Naive thymus-derived CD8-positive, alpha-beta T cell (primary cell): ENCODE measurements around the gene INMT. TPM values are rescaled to one million over a fixed set of nuclear protein-coding genes. Genes with fewer than 3 reads are reported as not detected.
A peak's percentile ranks its signal among the peaks of the same experiment; 100 is the strongest.

ENCODE experiments used
- ATAC-seq, 2 donors: fragments of 150-1000 bp; cut with Tn5 transposase in 1 of 2; sonication (Bioruptor Pico), chemical (Tn5 transposase) in 1 of 2; 1 replicate in 1 of 2; 2 replicates in 1 of 2; pipeline ENCODE4 v1.10.0; 2021; ENCODE audit warnings: mild to moderate bottlenecking in 2 of 2, moderate library complexity in 2 of 2
- POLR2A ChIA-PET: fragments of 350-600 bp; sonication (Branson Sonifier 250); formaldehyde crosslinking; loops from one replicate; lab custom pipeline; 2021; ENCODE audit warnings: antibody characterized with exemption; lab: Charles Lee
- DNase-seq, 10 donors: peaks; one replicate each; pipeline versions ENCODE4 v3.0.0 to v3.0.0-alpha.2; 2020 to 2022
- H3K27ac Mint-ChIP-seq, 10 donors: one replicate each; pipeline ENCODE4 v1.8.0; 2020 to 2022; ENCODE audit warnings: mild to moderate bottlenecking in 10 of 10, mixed read lengths in 10 of 10, moderate library complexity in 4 of 10, inconsistent platforms in 1 of 10
- H3K27me3 Mint-ChIP-seq, 5 donors: one replicate each; pipeline ENCODE4 v1.8.0; 2021 to 2022; ENCODE audit warnings: mixed read lengths in 5 of 5
- H3K36me3 Mint-ChIP-seq, 3 donors: one replicate each; pipeline ENCODE4 v1.8.0; 2020 to 2022; ENCODE audit warnings: mixed read lengths in 3 of 3, mild to moderate bottlenecking in 2 of 3, inconsistent platforms in 1 of 3
- H3K4me1 Mint-ChIP-seq, 4 donors: one replicate each; pipeline ENCODE4 v1.8.0; 2021 to 2022; ENCODE audit warnings: mixed read lengths in 4 of 4
- H3K4me3 Mint-ChIP-seq, 10 donors: one replicate each; pipeline ENCODE4 v1.8.0; 2020 to 2022; ENCODE audit warnings: mild to moderate bottlenecking in 10 of 10, mixed read lengths in 10 of 10, moderate library complexity in 6 of 10, inconsistent platforms in 1 of 10
- H3K9me3 Mint-ChIP-seq, 9 donors: one replicate each; pipeline ENCODE4 v1.8.0; 2020 to 2022; ENCODE audit warnings: mixed read lengths in 9 of 9, mild to moderate bottlenecking in 3 of 9, inconsistent platforms in 1 of 9, moderate library complexity in 1 of 9
- polyA plus RNA-seq, 3 donors: library from polyadenylated mRNA; unstranded; fragments of 300-500 nt; fragmentation: Illumina TruSeq; gene quantifications; one replicate each; pipeline ENCODE4 v1.2.3, GENCODE V29; 2021
- total RNA-seq, 8 experiments: library from RNA in 2 of 8; stranded (reverse) in 2 of 8; gene quantifications; one replicate each; pipeline ENCODE4 v1.2.3 and lab custom pipeline; 2021 to 2026

INMT gene
- total and polyA plus RNA-seq, 5 experiments from 2014 or later, result 0.52 to 0.77 TPM; not detected in 3

DNA sequence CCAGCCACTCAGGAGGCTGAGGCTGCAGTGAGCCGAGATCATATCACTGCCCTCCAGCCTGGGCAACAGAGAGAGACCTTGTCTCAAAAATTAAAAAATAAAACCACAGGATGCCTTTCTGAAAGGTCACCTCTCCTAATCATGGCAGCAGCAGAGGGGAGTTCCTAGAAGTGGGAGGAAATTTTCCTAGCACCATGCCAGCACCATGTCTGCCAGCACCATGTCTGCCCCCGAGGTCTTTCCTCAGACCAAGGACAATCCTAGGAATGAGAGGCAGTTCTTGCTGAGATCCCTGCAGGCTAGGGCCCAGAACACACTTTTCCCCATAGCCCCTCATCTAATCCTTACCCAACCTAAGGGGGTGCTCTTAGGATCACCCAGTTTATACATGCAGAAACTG is 22.3 kb upstream of the INMT start:
- Mint-ChIP-seq H3K27me3 (no peaks in the 10 kb centered on the region), H3K36me3 (peaks cover 0 to 2% (median 0%) of the 10 kb centered on the region in 3 donors), H3K9me3 (no peaks in the 10 kb centered on the region), H3K4me1 (peaks cover 44 to 95% (median 77%) of the 10 kb centered on the region in 4 donors), H3K27ac (peak overlapping the region in 7 of 10 donors; percentile 15 to 96 (median 59)), H3K4me3 (peak overlapping the region in 1 of 10 donors; percentile 88)
- DNase-seq (no peak), ATAC-seq (no peak)
- POLR2A ChIA-PET, result interaction anchor here (7.7 kb wide), 1 partner anchor 9 kb away, joined by 199 read pairs; no protein-coding TSS in a partner anchor

- POLR2A ChIA-PET, result interaction anchor here (7.7 kb wide), 1 partner anchor 8 kb away, joined by 199 read pairs; no protein-coding TSS in a partner anchor
- Mint-ChIP-seq H3K4me1 (peaks cover 42 to 95% (median 78%) of the 10 kb centered on the region in 4 donors), H3K4me3 (peak overlapping the region in 1 of 10 donors; percentile 20), H3K27me3 (no peaks in the 10 kb centered on the region), H3K36me3 (no peaks in the 10 kb centered on the region), H3K9me3 (no peaks in the 10 kb centered on the region), H3K27ac (peak overlapping the region in 6 of 10 donors; percentile 15 to 88 (median 62))
- DNase-seq (no peak), ATAC-seq (no peak)
These were observed 21.8 kb upstream of the INMT start for GRCh38 chr7:30730097-30730496.

- H3K27ac Mint-ChIP-seq, result peak overlapping the region in 6 of 10 donors; percentile 9 to 91 (median 59)
- no peak for ATAC-seq
- POLR2A ChIA-PET, result interaction anchor here (7.7 kb wide), 1 partner anchor 7 kb away, joined by 199 read pairs; no protein-coding TSS in a partner anchor
- no peaks in the 10 kb centered on the region for H3K27me3 Mint-ChIP-seq
- H3K4me1 Mint-ChIP-seq, result peaks cover 37 to 90% (median 72%) of the 10 kb centered on the region in 4 donors
- H3K4me3 Mint-ChIP-seq, result peak overlapping the region in 3 of 10 donors; percentile 28 to 64 (median 47)
- no peaks in the 10 kb centered on the region for H3K36me3 Mint-ChIP-seq
- no peaks in the 10 kb centered on the region for H3K9me3 Mint-ChIP-seq
- DNase-seq, result no peak
These were observed 20.9 kb upstream of the INMT start for GRCh38 chr7:30730996-30731395.

DNA sequence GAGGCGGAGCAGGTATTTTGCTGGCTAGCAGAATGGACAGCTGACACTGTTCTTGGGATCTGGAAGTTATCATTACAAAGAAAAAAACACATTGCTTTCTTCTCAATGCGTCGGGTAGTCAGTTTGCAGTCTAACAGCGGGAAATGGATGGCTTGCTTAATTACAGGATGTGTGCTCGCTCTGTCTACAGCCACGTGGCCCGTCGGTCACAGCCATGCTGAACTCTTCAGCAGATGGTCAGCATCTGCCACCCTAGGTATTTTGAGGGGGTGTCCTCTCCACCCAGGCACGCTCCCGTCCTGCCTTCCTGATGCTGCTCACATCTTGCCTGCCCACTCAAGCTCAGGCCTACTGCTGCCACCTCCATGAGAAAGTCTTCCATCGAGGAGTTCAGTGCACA is 20.4 kb upstream of the INMT start:
- no peaks in the 10 kb centered on the region for H3K9me3 Mint-ChIP-seq
- no peaks in the 10 kb centered on the region for H3K36me3 Mint-ChIP-seq
- peak overlapping the region in 9 of 10 donors; percentile 9 to 91 (median 53) for H3K27ac Mint-ChIP-seq
- H3K4me1 Mint-ChIP-seq, result peaks cover 34 to 84% (median 67%) of the 10 kb centered on the region in 4 donors
- POLR2A ChIA-PET, result interaction anchor here (7.7 kb wide), 1 partner anchor 7 kb away, joined by 199 read pairs; no protein-coding TSS in a partner anchor
- H3K27me3 Mint-ChIP-seq, result no peaks in the 10 kb centered on the region
- ATAC-seq, result no peak
- no peak for DNase-seq
- H3K4me3 Mint-ChIP-seq, result peak overlapping the region in 5 of 10 donors; percentile 11 to 64 (median 28)

DNA sequence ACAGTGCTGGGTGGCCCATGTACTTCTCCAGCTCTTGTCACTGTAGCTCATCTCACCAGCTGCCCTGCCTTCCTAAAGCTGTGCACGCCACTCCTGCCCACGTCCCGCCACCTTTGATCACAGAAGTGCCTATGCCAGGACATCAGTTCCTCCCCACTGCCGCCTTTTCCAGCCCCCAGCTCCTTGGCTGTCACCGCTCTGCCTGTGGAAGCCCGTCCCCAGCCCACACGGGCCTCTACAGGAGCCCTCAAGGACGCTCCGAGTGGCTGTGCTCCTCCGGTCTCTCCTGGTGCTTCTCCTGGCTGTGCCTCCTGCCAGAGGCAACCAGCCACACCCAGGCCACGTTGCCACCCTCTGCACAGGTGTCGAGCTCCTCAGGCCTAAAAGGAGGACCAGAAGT is 19.3 kb upstream of the INMT start:
- peak overlapping the region in 5 of 10 donors; percentile 25 to 49 (median 30) for H3K4me3 Mint-ChIP-seq
- POLR2A ChIA-PET, result no interaction called here
- no peaks in the 10 kb centered on the region for H3K9me3 Mint-ChIP-seq
- H3K4me1 Mint-ChIP-seq, result peaks cover 34 to 83% (median 64%) of the 10 kb centered on the region in 4 donors
- ATAC-seq, result no peak
- no peak for DNase-seq
- H3K27me3 Mint-ChIP-seq, result no peaks in the 10 kb centered on the region
- peak overlapping the region in 3 of 10 donors; percentile 19 to 91 (median 48) for H3K27ac Mint-ChIP-seq
- no peaks in the 10 kb centered on the region for H3K36me3 Mint-ChIP-seq

- POLR2A ChIA-PET, result no interaction called here
- Mint-ChIP-seq H3K27ac (peak overlapping the region in 2 of 10 donors; percentile 19 to 91), H3K9me3 (no peaks in the 10 kb centered on the region), H3K36me3 (no peaks in the 10 kb centered on the region), H3K27me3 (no peaks in the 10 kb centered on the region), H3K4me1 (peaks cover 35 to 83% (median 64%) of the 10 kb centered on the region in 4 donors), H3K4me3 (peak overlapping the region in 1 of 10 donors; percentile 25)
- DNase-seq (no peak), ATAC-seq (no peak)
These were observed 18.7 kb upstream of the INMT start for GRCh38 chr7:30733216-30733615.

GRCh38 chr7:30733691-30734090 is 18.2 kb upstream of the INMT start:
- Mint-ChIP-seq H3K27me3 (no peaks in the 10 kb centered on the region), H3K27ac (peak overlapping the region in 4 of 10 donors; percentile 12 to 91 (median 52)), H3K4me3 (no peak overlapping the region), H3K4me1 (peaks cover 36 to 83% (median 64%) of the 10 kb centered on the region in 4 donors), H3K36me3 (no peaks in the 10 kb centered on the region), H3K9me3 (no peaks in the 10 kb centered on the region)
- POLR2A ChIA-PET, result interaction anchor here (1.8 to 9.6 kb wide), 2 partner anchors 6 to 51 kb away, joined by 4 to 199 read pairs; partner anchors contain the start of gene CRHR2
- no peak for ATAC-seq
- no peak for DNase-seq

- POLR2A ChIA-PET, result interaction anchor here (1.8 to 9.6 kb wide), 2 partner anchors 7 to 52 kb away, joined by 4 to 199 read pairs; partner anchors contain the start of gene CRHR2
- no peaks in the 10 kb centered on the region for H3K36me3 Mint-ChIP-seq
- H3K4me1 Mint-ChIP-seq, result peaks cover 32 to 81% (median 64%) of the 10 kb centered on the region in 4 donors
- H3K27ac Mint-ChIP-seq, result peak overlapping the region in 9 of 10 donors; percentile 2 to 91 (median 66)
- no peak for DNase-seq
- H3K27me3 Mint-ChIP-seq, result no peaks in the 10 kb centered on the region
- H3K4me3 Mint-ChIP-seq, result peak overlapping the region in 2 of 10 donors; percentile 1 to 4
- ATAC-seq, result no peak
- no peaks in the 10 kb centered on the region for H3K9me3 Mint-ChIP-seq
These were observed 17.4 kb upstream of the INMT start for GRCh38 chr7:30734497-30734896.

- Mint-ChIP-seq H3K27ac (peak overlapping the region in 3 of 10 donors; percentile 7 to 47 (median 33)), H3K27me3 (no peaks in the 10 kb centered on the region), H3K9me3 (no peaks in the 10 kb centered on the region), H3K4me3 (no peak overlapping the region), H3K4me1 (peaks cover 29 to 78% (median 63%) of the 10 kb centered on the region in 4 donors), H3K36me3 (no peaks in the 10 kb centered on the region)
- DNase-seq (no peak), ATAC-seq (no peak)
- POLR2A ChIA-PET, result interaction anchor here (0.7 to 9.6 kb wide), 4 partner anchors 8 to 37 kb away, joined by 3 to 199 read pairs (median 4); no protein-coding TSS in a partner anchor
These were observed 16.3 kb upstream of the INMT start for GRCh38 chr7:30735631-30736030.

DNA sequence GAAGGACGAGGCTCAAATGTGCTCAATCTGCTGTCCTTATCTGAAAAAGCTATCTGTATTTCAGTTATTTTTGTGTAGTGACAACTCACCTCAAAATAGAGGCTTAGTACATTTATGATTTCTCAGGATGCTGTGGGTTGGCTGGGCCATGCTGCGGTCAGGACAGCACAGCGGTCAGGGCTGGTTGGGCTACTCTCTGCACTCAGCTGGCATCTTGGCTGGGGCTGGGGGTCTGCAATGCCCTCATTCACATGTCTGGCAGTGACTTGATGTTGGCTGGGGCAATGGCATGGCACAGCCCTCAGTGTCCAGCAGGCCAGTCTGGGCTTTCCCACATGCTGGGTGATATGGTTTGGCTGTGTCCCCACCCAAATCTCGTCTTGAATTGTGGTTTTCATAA is 15.6 kb upstream of the INMT start:
- no peaks in the 10 kb centered on the region for H3K27me3 Mint-ChIP-seq
- DNase-seq (no peak), ATAC-seq (no peak)
- POLR2A ChIA-PET, result interaction anchor here (0.8 to 9.6 kb wide), 2 partner anchors 9 to 34 kb away, joined by 4 to 199 read pairs; no protein-coding TSS in a partner anchor
- H3K36me3 Mint-ChIP-seq, result no peaks in the 10 kb centered on the region
- H3K9me3 Mint-ChIP-seq, result no peaks in the 10 kb centered on the region
- H3K4me3 Mint-ChIP-seq, result no peak overlapping the region
- peaks cover 27 to 75% (median 59%) of the 10 kb centered on the region in 4 donors for H3K4me1 Mint-ChIP-seq
- peak overlapping the region in 3 of 10 donors; percentile 7 to 43 (median 33) for H3K27ac Mint-ChIP-seq

DNA sequence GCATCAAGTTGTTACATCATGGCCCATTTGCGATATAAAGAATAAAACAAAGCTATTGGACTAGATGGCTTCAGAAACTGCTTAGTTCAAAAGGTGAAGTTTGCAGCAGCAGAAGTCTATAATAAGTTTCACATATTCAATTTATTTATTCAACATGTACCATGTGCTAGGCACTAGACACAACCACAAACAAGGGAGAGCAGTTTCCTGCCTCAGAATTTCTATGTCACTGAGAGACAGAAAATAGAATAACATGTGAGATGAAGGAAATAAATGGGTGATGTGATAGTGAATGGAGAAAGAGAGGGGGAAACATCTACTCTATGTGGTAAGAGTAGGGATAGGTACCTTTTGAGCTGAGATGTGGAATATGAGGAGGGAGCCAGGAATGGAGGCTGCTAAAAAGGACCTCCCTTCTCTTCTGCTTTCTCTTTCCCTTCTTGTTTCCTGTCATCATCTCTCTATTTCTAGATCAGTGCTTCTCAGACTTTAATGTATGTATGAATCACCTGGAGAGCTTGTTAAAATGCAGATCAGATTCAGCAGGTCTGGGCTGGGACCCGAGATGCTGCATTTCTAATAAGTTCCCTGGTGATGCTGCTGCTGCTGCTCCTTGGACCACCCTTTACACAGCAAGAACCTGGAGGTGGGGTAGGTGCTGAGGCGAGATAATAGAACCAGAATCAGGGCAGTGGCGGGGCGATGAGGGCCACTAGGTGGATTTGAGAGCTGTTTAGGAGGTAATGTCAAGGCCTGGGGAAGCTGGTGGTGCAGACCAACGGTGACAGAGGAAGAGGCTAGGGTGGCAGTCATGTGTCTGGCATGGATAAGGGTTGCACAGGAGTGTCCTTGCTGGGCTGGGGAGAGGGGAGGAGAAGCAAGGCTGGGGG is 13.7 kb upstream of the INMT start:
- no peaks in the 10 kb centered on the region for H3K27me3 Mint-ChIP-seq
- peak overlapping the region; percentile 20 to 79 (median 70) for H3K4me3 Mint-ChIP-seq
- ATAC-seq, result peak; percentile 72 to 81
- POLR2A ChIA-PET, result interaction anchor here (1.3 to 9.6 kb wide), 5 partner anchors 11 to 144 kb away, joined by 3 to 199 read pairs (median 7); partner anchors contain the start of genes CRHR2 and GARS1
- H3K36me3 Mint-ChIP-seq, result no peaks in the 10 kb centered on the region
- no peaks in the 10 kb centered on the region for H3K9me3 Mint-ChIP-seq
- H3K27ac Mint-ChIP-seq, result peak overlapping the region; percentile 89 to 97 (median 94)
- H3K4me1 Mint-ChIP-seq, result peaks cover 19 to 59% (median 45%) of the 10 kb centered on the region in 4 donors
- peak in 3 of 10 donors; percentile 35 to 50 (median 40) for DNase-seq

GRCh38 chr7:30739691-30740090 is 12.2 kb upstream of the INMT start:
- Mint-ChIP-seq H3K9me3 (no peaks in the 10 kb centered on the region), H3K4me1 (peaks cover 19 to 50% (median 45%) of the 10 kb centered on the region in 4 donors), H3K36me3 (no peaks in the 10 kb centered on the region), H3K4me3 (no peak overlapping the region), H3K27me3 (no peaks in the 10 kb centered on the region), H3K27ac (peak overlapping the region in 9 of 10 donors; percentile 34 to 97 (median 90))
- no peak for DNase-seq
- ATAC-seq, result no peak
- POLR2A ChIA-PET, result interaction anchor here (0.5 to 9.6 kb wide), 9 partner anchors 12 to 1573 kb away, joined by 3 to 199 read pairs (median 3); partner anchors contain the start of genes CRHR2, GARS1 and INMT
